SK-N-SH (cell line): ENCODE data around the gene CDK5RAP1.

Experiments used
- CHD2 ChIP-seq: fragments of 150-350 bp; IDR thresholded peaks from 2 replicates; pipeline ENCODE4 v1.6.1; 2018; ENCODE audit warnings: low read length; ENCODE audit not compliant: partially characterized antibody
- CTCF ChIP-seq: fragments of 200-600 bp; sonication (generic); IDR thresholded peaks from 2 replicates; pipeline ENCODE4 v1.6.1; 2017; ENCODE audit warnings: antibody characterized with exemption, mild to moderate bottlenecking, moderate library complexity
- FOSL2 ChIP-seq: IDR thresholded peaks from 2 replicates; pipeline ENCODE4 v1.4.0; 2012; ENCODE audit warnings: low read depth, mild to moderate bottlenecking, moderate library complexity, borderline replicate concordance
- FOXM1 ChIP-seq: IDR thresholded peaks from 2 replicates; pipeline ENCODE4 v1.4.0; 2012; ENCODE audit warnings: low read depth, mild to moderate bottlenecking
- MAX ChIP-seq: IDR thresholded peaks from 2 replicates; pipeline ENCODE4 v1.4.0; 2012; ENCODE audit warnings: low read depth
- POLR2AphosphoS5 ChIP-seq: IDR thresholded peaks from 2 replicates; pipeline ENCODE4 v1.6.1; 2012; ENCODE audit warnings: low read depth, low read length
- RCOR1 ChIP-seq: fragments of 150-350 bp; IDR thresholded peaks from 2 replicates; pipeline ENCODE4 v1.6.1; 2017; ENCODE audit warnings: antibody characterized with exemption, low read length
- REST ChIP-seq: IDR thresholded peaks from 2 replicates; pipeline ENCODE4 v1.6.1; 2012; ENCODE audit warnings: mild to moderate bottlenecking, low read depth, low read length, moderate library complexity
- RXRA ChIP-seq: IDR thresholded peaks from 2 replicates; pipeline ENCODE4 v1.4.0; 2012; ENCODE audit warnings: low read depth, mild to moderate bottlenecking, borderline replicate concordance
- SMC3 ChIP-seq: IDR thresholded peaks from 2 replicates; pipeline ENCODE4 v1.6.1; 2012; ENCODE audit warnings: low read depth, low read length, improper control_type of control experiment

- TF ChIP-seq POLR2AphosphoS5 = no peak
- TF ChIP-seq CTCF = no peak
- TF ChIP-seq FOXM1 = no peak
- no peak for TF ChIP-seq SMC3
- no peak for TF ChIP-seq MAX
- no peak for TF ChIP-seq RCOR1
- no peak for TF ChIP-seq REST
- TF ChIP-seq FOSL2 = no peak
- no peak for TF ChIP-seq CHD2
- TF ChIP-seq RXRA = no peak
Measured at GRCh38 chr20:33317424-33318095, 83.8 kb downstream of the CDK5RAP1 start.
